Naive thymus-derived CD8-positive, alpha-beta T cell (primary cell): ENCODE measurements around the gene MFSD12. TPM values are rescaled to one million over a fixed set of nuclear protein-coding genes. Genes with fewer than 3 reads are reported as not detected.
"Not testable (repeated sequence)": the region's sequence is repeated elsewhere in the genome, so short reads cannot be mapped to it uniquely, and the experiment has no call there.

Source experiments
- ATAC-seq, 2 donors: fragments of 150-1000 bp; cut with Tn5 transposase in 1 of 2; sonication (Bioruptor Pico), chemical (Tn5 transposase) in 1 of 2; 1 replicate in 1 of 2; 2 replicates in 1 of 2; pipeline ENCODE4 v1.10.0; 2021; ENCODE audit warnings: mild to moderate bottlenecking in 2 of 2, moderate library complexity in 2 of 2
- POLR2A ChIA-PET: fragments of 350-600 bp; sonication (Branson Sonifier 250); formaldehyde crosslinking; loops from one replicate; lab custom pipeline; 2021; ENCODE audit warnings: antibody characterized with exemption; lab: Charles Lee
- DNase-seq, 10 donors: peaks; one replicate each; pipeline versions ENCODE4 v3.0.0 to v3.0.0-alpha.2; 2020 to 2022
- H3K27ac Mint-ChIP-seq, 10 donors: one replicate each; pipeline ENCODE4 v1.8.0; 2020 to 2022; ENCODE audit warnings: mild to moderate bottlenecking in 10 of 10, mixed read lengths in 10 of 10, moderate library complexity in 4 of 10, inconsistent platforms in 1 of 10
- H3K27me3 Mint-ChIP-seq, 5 donors: one replicate each; pipeline ENCODE4 v1.8.0; 2021 to 2022; ENCODE audit warnings: mixed read lengths in 5 of 5
- H3K36me3 Mint-ChIP-seq, 3 donors: one replicate each; pipeline ENCODE4 v1.8.0; 2020 to 2022; ENCODE audit warnings: mixed read lengths in 3 of 3, mild to moderate bottlenecking in 2 of 3, inconsistent platforms in 1 of 3
- H3K4me1 Mint-ChIP-seq, 4 donors: one replicate each; pipeline ENCODE4 v1.8.0; 2021 to 2022; ENCODE audit warnings: mixed read lengths in 4 of 4
- H3K4me3 Mint-ChIP-seq, 10 donors: one replicate each; pipeline ENCODE4 v1.8.0; 2020 to 2022; ENCODE audit warnings: mild to moderate bottlenecking in 10 of 10, mixed read lengths in 10 of 10, moderate library complexity in 6 of 10, inconsistent platforms in 1 of 10
- H3K9me3 Mint-ChIP-seq, 9 donors: one replicate each; pipeline ENCODE4 v1.8.0; 2020 to 2022; ENCODE audit warnings: mixed read lengths in 9 of 9, mild to moderate bottlenecking in 3 of 9, inconsistent platforms in 1 of 9, moderate library complexity in 1 of 9
- polyA plus RNA-seq, 3 donors: library from polyadenylated mRNA; unstranded; fragments of 300-500 nt; fragmentation: Illumina TruSeq; gene quantifications; one replicate each; pipeline ENCODE4 v1.2.3, GENCODE V29; 2021
- total RNA-seq, 8 experiments: library from RNA in 2 of 8; stranded (reverse) in 2 of 8; gene quantifications; one replicate each; pipeline ENCODE4 v1.2.3 and lab custom pipeline; 2021 to 2026

Gene MFSD12
- total and polyA plus RNA-seq, 5 experiments from 2014 or later = 33.1 to 146 (median 59.6) TPM

DNA sequence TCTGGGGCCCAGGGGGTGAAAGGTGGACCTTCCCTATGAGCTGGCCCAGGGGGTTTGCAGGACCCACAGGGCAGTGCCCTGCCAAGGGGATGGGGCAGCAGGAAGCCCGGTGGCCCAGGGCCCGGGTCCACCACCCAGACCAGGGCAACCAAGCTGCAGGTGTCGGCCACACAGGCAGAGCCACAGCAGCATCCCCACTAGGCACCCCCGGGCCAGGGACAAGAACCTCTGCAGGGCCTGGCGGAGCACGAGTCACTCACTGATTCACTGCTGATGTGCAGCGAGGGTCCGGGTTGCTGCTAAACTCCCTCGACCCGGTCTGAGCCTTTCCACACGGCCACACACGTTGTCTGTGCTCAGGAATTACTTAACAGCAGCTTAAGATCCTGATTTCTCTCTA lies 42.5 kb downstream of the MFSD12 start:
- H3K27me3 Mint-ChIP-seq = no peaks in the 10 kb centered on the region
- peak overlapping the region in 4 of 10 donors; percentile 43 to 89 (median 59) for H3K27ac Mint-ChIP-seq
- DNase-seq (peak in 1 of 10 donors; percentile 57), ATAC-seq (no peak)
- no peaks in the 10 kb centered on the region for H3K9me3 Mint-ChIP-seq
- H3K4me3 Mint-ChIP-seq = peak overlapping the region in 1 of 10 donors; percentile 26
- H3K4me1 Mint-ChIP-seq = peaks cover 18 to 66% (median 53%) of the 10 kb centered on the region in 4 donors
- POLR2A ChIA-PET = no interaction called here
- H3K36me3 Mint-ChIP-seq = peaks cover 0 to 6% (median 0%) of the 10 kb centered on the region in 3 donors

DNA sequence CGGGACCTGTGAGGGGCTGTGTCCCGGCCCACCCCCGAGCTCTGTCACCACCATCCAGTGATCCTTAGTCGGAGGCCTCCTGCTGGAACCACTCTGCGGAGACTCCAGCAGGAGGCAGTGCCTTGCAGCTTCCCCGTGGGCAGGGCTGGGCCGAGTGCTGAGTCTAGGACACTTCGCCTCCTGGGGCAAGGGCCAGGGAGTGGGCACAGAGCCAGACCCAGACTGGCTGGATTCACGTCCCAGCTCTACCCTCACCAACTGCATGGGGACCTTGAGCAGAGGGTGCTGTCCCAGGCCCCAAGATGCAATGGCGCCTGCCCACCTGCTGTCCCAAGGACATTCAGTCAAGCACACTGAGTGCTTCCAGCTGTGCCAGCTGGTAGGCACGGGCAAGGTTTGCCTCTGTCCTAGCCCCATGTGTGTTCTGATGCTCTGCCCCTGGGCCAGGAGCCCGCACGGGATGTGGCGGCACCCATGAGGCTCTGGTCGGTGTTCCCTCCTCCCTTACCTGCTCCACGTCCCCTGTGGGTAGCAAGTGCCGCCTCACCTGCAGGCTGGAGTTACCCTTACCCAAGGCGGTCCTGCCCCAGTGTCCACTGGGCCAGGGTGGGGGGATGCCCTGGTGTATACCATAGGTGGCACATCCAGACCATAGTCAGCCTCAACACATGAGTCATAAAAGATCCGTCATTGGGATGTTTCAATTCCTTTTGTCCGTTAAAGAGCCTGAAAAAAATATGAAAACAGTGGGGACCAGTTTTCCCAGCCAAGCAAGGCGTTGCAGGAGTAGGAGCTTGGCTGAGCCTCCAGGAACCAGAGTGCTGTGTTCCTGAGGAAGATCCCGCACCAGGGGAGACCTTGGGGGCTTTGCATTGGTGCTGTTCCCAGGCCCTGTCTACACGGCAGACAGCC lies 43.9 kb downstream of the MFSD12 start:
- DNase-seq (no peak), ATAC-seq (no peak)
- peaks cover 27 to 77% (median 63%) of the 10 kb centered on the region in 4 donors for H3K4me1 Mint-ChIP-seq
- no peak overlapping the region for H3K4me3 Mint-ChIP-seq
- no peaks in the 10 kb centered on the region for H3K27me3 Mint-ChIP-seq
- H3K27ac Mint-ChIP-seq = peak overlapping the region in 2 of 10 donors; percentile 21 to 60
- peaks cover 0 to 14% (median 0%) of the 10 kb centered on the region in 3 donors for H3K36me3 Mint-ChIP-seq
- POLR2A ChIA-PET = no interaction called here
- no peaks in the 10 kb centered on the region for H3K9me3 Mint-ChIP-seq

DNA sequence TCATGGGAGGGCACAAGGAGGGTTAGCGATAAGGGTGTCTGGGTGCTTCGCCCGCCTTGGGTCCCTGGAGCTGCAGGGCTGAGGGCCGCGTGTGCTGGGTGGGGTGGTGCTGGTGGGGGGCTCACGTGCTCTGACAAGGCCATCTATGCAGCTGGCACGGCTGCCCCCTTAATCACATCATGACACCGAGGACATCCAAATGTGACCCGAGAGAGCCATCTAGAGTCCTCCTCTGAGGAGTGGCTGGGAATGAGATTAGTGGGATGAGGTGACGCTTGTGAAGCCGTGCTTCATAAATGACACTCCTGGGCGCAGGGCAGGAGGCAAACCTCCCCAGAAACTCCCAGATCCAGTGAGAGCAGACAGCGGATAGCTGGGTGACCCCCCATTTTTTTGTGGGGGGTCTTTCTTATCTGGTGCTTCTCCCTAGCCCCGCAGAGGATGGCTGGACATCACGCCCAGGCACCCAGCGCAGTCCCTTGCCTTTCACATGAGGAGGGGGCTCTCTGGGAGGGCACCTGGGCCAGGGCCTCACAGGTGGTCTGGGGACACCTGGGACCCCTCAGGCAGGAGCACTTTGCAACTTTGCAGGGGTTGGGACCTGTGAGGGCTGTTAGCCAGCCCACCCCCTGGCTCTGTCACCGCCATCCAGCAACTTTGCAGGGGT lies 44.7 kb downstream of the MFSD12 start:
- POLR2A ChIA-PET = no interaction called here
- Mint-ChIP-seq H3K27ac (peak overlapping the region in 1 of 10 donors; percentile 53), H3K9me3 (no peaks in the 10 kb centered on the region), H3K4me1 (peaks cover 27 to 79% (median 65%) of the 10 kb centered on the region in 4 donors), H3K36me3 (peaks cover 0 to 17% (median 0%) of the 10 kb centered on the region in 3 donors), H3K4me3 (no peak overlapping the region), H3K27me3 (no peaks in the 10 kb centered on the region)
- DNase-seq = no peak
- ATAC-seq = no peak

GRCh38 chr19:3511506-3512251 lies 45.7 kb downstream of the MFSD12 start:
- Mint-ChIP-seq H3K4me1 (peaks cover 28 to 82% (median 67%) of the 10 kb centered on the region in 4 donors), H3K27ac (no peak overlapping the region), H3K36me3 (peaks cover 0 to 17% (median 0%) of the 10 kb centered on the region in 3 donors), H3K4me3 (no peak overlapping the region), H3K9me3 (no peaks in the 10 kb centered on the region), H3K27me3 (no peaks in the 10 kb centered on the region)
- POLR2A ChIA-PET = no interaction called here
- ATAC-seq (no peak), DNase-seq (no peak)

DNA sequence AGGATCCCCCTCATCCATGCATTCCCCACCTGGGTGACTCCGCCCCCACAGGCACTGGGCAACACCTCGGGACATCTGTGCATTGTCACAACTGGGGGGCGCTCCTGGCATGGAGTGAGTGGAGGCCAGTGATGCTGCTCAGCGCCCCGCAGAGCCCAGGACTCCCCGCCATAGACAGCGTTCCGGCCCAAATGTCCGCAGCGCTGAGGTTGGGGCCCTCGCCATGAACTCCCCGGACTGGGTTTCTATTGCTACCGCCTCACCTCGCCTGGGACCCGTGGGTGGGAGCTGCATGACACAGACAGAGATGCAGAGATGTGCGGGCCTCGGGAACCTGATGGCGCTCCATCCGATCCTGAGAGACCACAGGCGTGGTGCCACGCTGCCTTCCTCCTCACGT lies 46.7 kb downstream of the MFSD12 start:
- POLR2A ChIA-PET = no interaction called here
- Mint-ChIP-seq H3K27me3 (no peaks in the 10 kb centered on the region), H3K4me3 (no peak overlapping the region), H3K4me1 (peaks cover 27 to 75% (median 60%) of the 10 kb centered on the region in 4 donors), H3K36me3 (peaks cover 0 to 17% (median 0%) of the 10 kb centered on the region in 3 donors), H3K9me3 (no peaks in the 10 kb centered on the region), H3K27ac (no peak overlapping the region)
- no peak for ATAC-seq
- no peak for DNase-seq

- Mint-ChIP-seq H3K36me3 (peaks cover 0 to 17% (median 0%) of the 10 kb centered on the region in 3 donors), H3K4me1 (peaks cover 29 to 76% (median 57%) of the 10 kb centered on the region in 4 donors), H3K27me3 (no peaks in the 10 kb centered on the region), H3K27ac (peak overlapping the region in 6 of 10 donors; percentile 49 to 86 (median 73)), H3K4me3 (peak overlapping the region in 9 of 10 donors; percentile 39 to 80 (median 66)), H3K9me3 (no peaks in the 10 kb centered on the region)
- POLR2A ChIA-PET = no interaction called here
- DNase-seq = no peak
- ATAC-seq = no peak
Observed at GRCh38 chr19:3509566-3509989, 47.8 kb downstream of the MFSD12 start.

- H3K36me3 Mint-ChIP-seq = peaks cover 0 to 17% (median 0%) of the 10 kb centered on the region in 3 donors
- peak overlapping the region; percentile 31 to 80 (median 65) for H3K4me3 Mint-ChIP-seq
- POLR2A ChIA-PET = interaction anchor here (0.7 kb wide), 2 partner anchors 14 to 400 kb away, joined by 3 to 4 read pairs; no protein-coding TSS in a partner anchor
- DNase-seq (no peak), ATAC-seq (no peak)
- H3K4me1 Mint-ChIP-seq = peaks cover 26 to 72% (median 53%) of the 10 kb centered on the region in 4 donors
- H3K9me3 Mint-ChIP-seq = no peaks in the 10 kb centered on the region
- H3K27ac Mint-ChIP-seq = peak overlapping the region in 9 of 10 donors; percentile 32 to 88 (median 74)
- H3K27me3 Mint-ChIP-seq = no peaks in the 10 kb centered on the region
Observed at GRCh38 chr19:3508771-3509535, 48.4 kb downstream of the MFSD12 start.

GRCh38 chr19:3508121-3508661 lies 49.2 kb downstream of the MFSD12 start:
- Mint-ChIP-seq H3K4me3 (peak overlapping the region; percentile 25 to 94 (median 66)), H3K36me3 (peaks cover 0 to 17% (median 0%) of the 10 kb centered on the region in 3 donors), H3K27ac (peak overlapping the region in 8 of 10 donors; percentile 19 to 80 (median 38)), H3K4me1 (peaks cover 24 to 65% (median 50%) of the 10 kb centered on the region in 4 donors)
- not testable (repeated sequence) for ATAC-seq, H3K9me3 Mint-ChIP-seq, DNase-seq, H3K27me3 Mint-ChIP-seq
- POLR2A ChIA-PET = interaction anchor here (0.7 kb wide), 2 partner anchors 13 to 399 kb away, joined by 3 to 4 read pairs; no protein-coding TSS in a partner anchor

- H3K27ac Mint-ChIP-seq = peak overlapping the region; percentile 43 to 94 (median 90)
- ATAC-seq (no peak), DNase-seq (peak in 5 of 10 donors; percentile 24 to 73 (median 33))
- peak overlapping the region; percentile 80 to 95 (median 88) for H3K4me3 Mint-ChIP-seq
- no peaks in the 10 kb centered on the region for H3K9me3 Mint-ChIP-seq
- H3K4me1 Mint-ChIP-seq = peaks cover 24 to 63% (median 50%) of the 10 kb centered on the region in 4 donors
- H3K27me3 Mint-ChIP-seq = no peaks in the 10 kb centered on the region
- POLR2A ChIA-PET = interaction anchor here (1.3 to 2.3 kb wide), 3 partner anchors 10 to 159 kb away, joined by 3 to 17 read pairs (median 4); partner anchors contain the start of gene MFSD12
- H3K36me3 Mint-ChIP-seq = peaks cover 0 to 17% (median 0%) of the 10 kb centered on the region in 3 donors
Observed at GRCh38 chr19:3507371-3508120, 49.8 kb downstream of the MFSD12 start.
